SU-DHL-6 (cell line): ENCODE data around the gene TMSB4X.

Source experiments
- H2AFZ ChIP-seq: fragments of 200-600 bp; sonication (generic); 2 replicates; pipeline ENCODE4 v1.6.1; 2014; ENCODE audit warnings: low read depth, mild to moderate bottlenecking, moderate library complexity, mixed read lengths, antibody characterized with exemption, low read length; ENCODE audit not compliant: severe bottlenecking
- H3F3A ChIP-seq: fragments of 200-600 bp; shearing (Covaris generic); 2 replicates; pipeline ENCODE4 v1.6.0; 2016; ENCODE audit warnings: antibody characterized with exemption, mild to moderate bottlenecking; ENCODE audit not compliant: insufficient read depth
- H3K27ac ChIP-seq: fragments of 200-600 bp; sonication (generic); 2 replicates; pipeline ENCODE4 v1.5.1; 2016; ENCODE audit warnings: low read depth, mild to moderate bottlenecking, low read length, moderate library complexity, mixed read lengths
- H3K27me3 ChIP-seq: fragments of 200-600 bp; sonication (generic), shearing (Covaris generic); 2 replicates; pipeline ENCODE4 v1.6.0; 2014; ENCODE audit warnings: mild to moderate bottlenecking, low read length
- H3K36me3 ChIP-seq: fragments of 200-600 bp; sonication (generic); 2 replicates; pipeline ENCODE4 v1.6.1; 2014; ENCODE audit warnings: mild to moderate bottlenecking, low read length, mixed read lengths
- H3K4me2 ChIP-seq: fragments of 300-600, 200-600 bp; shearing (Covaris generic), sonication (generic); 2 replicates; pipeline ENCODE4 v1.6.0; 2014; ENCODE audit warnings: low read length, low read depth, mild to moderate bottlenecking; ENCODE audit not compliant: poor library complexity, severe bottlenecking
- H3K4me3 ChIP-seq: fragments of 200-600 bp; sonication (generic); 2 replicates; pipeline ENCODE4 v1.5.1; 2014; ENCODE audit warnings: antibody characterized with exemption, low read length, mild to moderate bottlenecking, mixed read lengths; ENCODE audit not compliant: insufficient read depth, poor library complexity, severe bottlenecking
- H3K79me2 ChIP-seq: fragments of 200-600 bp; sonication (generic); 2 replicates; pipeline ENCODE4 v1.6.1; 2014; ENCODE audit warnings: mild to moderate bottlenecking, low read length, moderate library complexity; ENCODE audit not compliant: insufficient read depth
- H3K9ac ChIP-seq: fragments of 200-600 bp; sonication (generic); 2 replicates; pipeline ENCODE4 v1.7.0; 2014; ENCODE audit warnings: mild to moderate bottlenecking, low read length
- H3K9me2 ChIP-seq: fragments of 200-600 bp; sonication (generic); replicated peaks from 2 replicates; pipeline ENCODE4 v1.6.1; 2014; ENCODE audit warnings: low read length; ENCODE audit not compliant: insufficient read depth
- H3K9me3 ChIP-seq: fragments of 200-600 bp; sonication (generic); 2 replicates; pipeline ENCODE4 v1.6.1; 2014; ENCODE audit warnings: low read length, mixed read lengths; ENCODE audit not compliant: insufficient read depth
- H4K20me1 ChIP-seq: fragments of 200-600 bp; sonication (generic); 2 replicates; pipeline ENCODE4 v1.6.1; 2014; ENCODE audit warnings: low read depth, mild to moderate bottlenecking, antibody characterized with exemption, low read length, moderate library complexity, mixed read lengths
- CTCF ChIP-seq: fragments of 200-600 bp; sonication (generic); IDR thresholded peaks from one replicate; pipeline ENCODE4 v1.5.1; 2017; ENCODE audit warnings: antibody characterized with exemption, mild to moderate bottlenecking, low read length, moderate library complexity; ENCODE audit not compliant: insufficient read depth, poor library complexity, severe bottlenecking
- EZH2phosphoT487 ChIP-seq: fragments of 200-600 bp; sonication (generic), shearing (Covaris generic); conservative IDR thresholded peaks from 2 replicates; pipeline ENCODE4 v1.6.1; 2018; ENCODE audit warnings: mild to moderate bottlenecking, antibody characterized with exemption, low read length, moderate library complexity, mixed read lengths

Gene TMSB4X

DNA sequence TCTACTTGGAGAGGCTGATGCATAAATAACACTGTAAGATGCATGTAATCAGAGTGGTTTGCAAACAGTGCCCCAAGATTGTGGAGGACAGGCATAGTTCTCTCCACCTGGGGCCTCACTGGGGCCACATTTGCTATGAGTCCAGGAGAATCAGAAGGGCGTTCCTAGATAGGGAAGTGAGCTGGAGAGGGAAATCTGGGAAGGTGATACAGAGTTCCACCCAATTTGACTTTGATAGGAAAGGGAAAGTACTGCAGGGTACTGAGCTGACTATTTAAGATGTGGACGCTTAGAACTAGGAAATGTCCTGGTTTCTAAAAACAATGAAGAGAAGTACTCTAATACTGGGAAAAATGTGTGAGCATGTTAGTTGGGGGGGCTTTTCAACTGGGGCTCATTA lies 35.6 kb downstream of the TMSB4X start:
- Histone ChIP-seq H3K27ac (no peak overlapping the region), H3K9me3 (no peaks in the 10 kb centered on the region), H3K9me2 (no peaks in the 10 kb centered on the region), H3F3A (peaks cover 23% of the 10 kb centered on the region), H3K9ac (no peak overlapping the region), H3K36me3 (no peaks in the 10 kb centered on the region), H4K20me1 (no peaks in the 10 kb centered on the region), H3K79me2 (no peaks in the 10 kb centered on the region), H3K4me2 (no peak overlapping the region), H2AFZ (no peak overlapping the region), H3K27me3 (no peaks in the 10 kb centered on the region), H3K4me3 (no peak overlapping the region)
- TF ChIP-seq EZH2phosphoT487 (no peak), CTCF (no peak)

DNA sequence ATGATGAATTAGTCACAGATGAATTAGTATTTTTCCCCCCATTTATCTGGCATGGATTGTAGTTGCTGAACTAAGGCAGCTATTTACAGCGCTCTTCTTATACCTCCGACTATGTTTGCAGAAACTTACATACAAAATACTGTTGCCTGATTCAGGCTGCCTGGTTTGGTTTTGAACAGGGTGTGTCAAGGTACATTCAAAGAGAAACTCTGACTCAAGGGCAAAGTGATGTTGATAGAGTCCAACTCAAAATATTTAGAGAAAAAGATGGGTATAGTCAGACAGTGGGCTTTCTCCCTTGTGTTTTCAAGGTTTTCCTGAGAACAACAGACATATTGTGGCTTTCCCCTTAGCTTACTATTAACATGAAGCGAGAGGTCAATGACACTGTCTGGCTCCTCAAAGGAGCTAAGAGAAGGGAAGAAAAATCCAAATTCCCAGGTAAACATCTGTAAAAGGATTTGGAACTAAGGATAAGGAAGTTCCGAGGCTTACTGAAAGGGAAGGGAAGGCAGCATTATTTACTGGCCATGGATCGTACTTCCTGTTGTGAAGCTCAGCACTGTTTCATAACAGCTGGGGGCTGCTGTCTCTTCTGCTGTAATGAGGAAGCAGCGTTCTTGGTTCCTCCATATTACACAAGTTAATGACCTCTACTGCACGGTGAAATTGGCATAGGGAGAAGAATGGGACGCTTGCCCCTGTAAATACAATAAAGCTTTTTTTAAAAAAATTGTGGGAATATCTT lies 38.6 kb downstream of the TMSB4X start:
- H3K36me3 ChIP-seq = no peaks in the 10 kb centered on the region
- no peaks in the 10 kb centered on the region for H4K20me1 ChIP-seq
- no peaks in the 10 kb centered on the region for H3K79me2 ChIP-seq
- H3K9me2 ChIP-seq = no peaks in the 10 kb centered on the region
- no peaks in the 10 kb centered on the region for H3K9me3 ChIP-seq
- peak overlapping the region; percentile 68 for H3K27ac ChIP-seq
- TF ChIP-seq CTCF = no peak
- TF ChIP-seq EZH2phosphoT487 = no peak
- no peaks in the 10 kb centered on the region for H3K27me3 ChIP-seq
- 0 out of 2 replicates have a peak, but pooled peaks cover 9% of the 10 kb centered on the region for H3F3A ChIP-seq
- H2AFZ ChIP-seq = peak overlapping the region; percentile 90
- H3K4me2 ChIP-seq = peak overlapping the region; percentile 51
- H3K9ac ChIP-seq = peak overlapping the region; percentile 37
- H3K4me3 ChIP-seq = peak overlapping the region; percentile 14

- H3K9me3 ChIP-seq = no peaks in the 10 kb centered on the region
- H3F3A ChIP-seq = 0 out of 2 replicates have a peak, but pooled peaks cover 9% of the 10 kb centered on the region
- H3K27ac ChIP-seq = peak overlapping the region; percentile 68
- TF ChIP-seq EZH2phosphoT487 (no peak), CTCF (no peak)
- H3K9me2 ChIP-seq = no peaks in the 10 kb centered on the region
- peak overlapping the region; percentile 14 for H3K4me3 ChIP-seq
- no peaks in the 10 kb centered on the region for H4K20me1 ChIP-seq
- no peaks in the 10 kb centered on the region for H3K27me3 ChIP-seq
- H3K36me3 ChIP-seq = no peaks in the 10 kb centered on the region
- H3K79me2 ChIP-seq = no peaks in the 10 kb centered on the region
- peak overlapping the region; percentile 90 for H2AFZ ChIP-seq
- H3K4me2 ChIP-seq = peak overlapping the region; percentile 51
- H3K9ac ChIP-seq = peak overlapping the region; percentile 37
Measured at GRCh38 chrX:13014111-13015096, 39.5 kb downstream of the TMSB4X start.
